SH-SY5Y (cell line): Measurements from ENCODE around the gene ESPN.

Source experiments
- GATA2 ChIP-seq: IDR thresholded peaks from 2 replicates; pipeline ENCODE4 v1.6.1; 2011; ENCODE audit warnings: mild to moderate bottlenecking, low read depth, low read length
- GATA3 ChIP-seq: IDR thresholded peaks from 2 replicates; pipeline ENCODE4 v1.6.1; 2011; ENCODE audit warnings: low read depth, mild to moderate bottlenecking, low read length, moderate library complexity

- no peak for TF ChIP-seq GATA2
- no peak for TF ChIP-seq GATA3
Measured at GRCh38 chr1:6502000-6502891, 77.7 kb downstream of the ESPN start.
